Osteoblast (primary cell): ENCODE results near the gene SLC25A36. TPM values are rescaled to one million over a fixed set of nuclear protein-coding genes. Genes with fewer than 3 reads are reported as not detected.
A peak's percentile ranks its signal among the peaks of the same experiment; 100 is the strongest.

Experiments
- DNase-seq: peaks from one replicate; pipeline ENCODE4 v3.0.0; 2011; ENCODE audit warnings: low spot score, mixed read lengths; ENCODE audit not compliant: insufficient read length; ENCODE audit errors: missing footprints
- H2AFZ ChIP-seq: 2 replicates; pipeline ENCODE4 v1.6.0; 2011; ENCODE audit warnings: mild to moderate bottlenecking, low read length
- H3K27ac ChIP-seq: 2 replicates; pipeline ENCODE4 v1.5.1; 2011; ENCODE audit warnings: mild to moderate bottlenecking, low read depth, low read length, moderate library complexity
- H3K27me3 ChIP-seq: 2 replicates; pipeline ENCODE4 v1.6.0; 2012; ENCODE audit warnings: mild to moderate bottlenecking, control low read depth, inconsistent platforms, low read length, moderate library complexity; ENCODE audit not compliant: insufficient read depth
- H3K36me3 ChIP-seq: 2 replicates; pipeline ENCODE4 v1.5.1; 2011; ENCODE audit warnings: mild to moderate bottlenecking, low read length, control low read depth, moderate library complexity; ENCODE audit not compliant: insufficient read depth
- H3K4me1 ChIP-seq: 2 replicates; pipeline ENCODE4 v1.5.1; 2011; ENCODE audit warnings: mild to moderate bottlenecking, low read length, control low read depth, moderate library complexity; ENCODE audit not compliant: insufficient read depth
- H3K4me2 ChIP-seq: 2 replicates; pipeline ENCODE4 v1.6.0; 2011; ENCODE audit warnings: mild to moderate bottlenecking, low read length; ENCODE audit not compliant: insufficient read depth
- H3K4me3 ChIP-seq: fragments of 200-600 bp; sonication (generic); 3 replicates; pipeline ENCODE4 v1.5.1; 2012; ENCODE audit warnings: mild to moderate bottlenecking, low read length, inconsistent platforms; ENCODE audit not compliant: insufficient read depth
- H3K79me2 ChIP-seq: 2 replicates; pipeline ENCODE4 v1.6.0; 2012; ENCODE audit warnings: mild to moderate bottlenecking, low read length, control low read depth, inconsistent platforms; ENCODE audit not compliant: insufficient read depth
- H3K9me3 ChIP-seq: 2 replicates; pipeline ENCODE4 v1.5.1; 2011; ENCODE audit warnings: low read depth, low read length, control low read depth
- H4K20me1 ChIP-seq: 2 replicates; pipeline ENCODE4 v1.6.0; 2012; ENCODE audit warnings: mild to moderate bottlenecking, low read length, control low read depth; ENCODE audit not compliant: insufficient read depth
- total RNA-seq: library from RNA; depleted of rRNA; stranded (reverse); fragments of >200 nt; gene quantifications from 2 replicates; pipeline ENCODE4 v1.2.3, GENCODE V29; 2012
- TF ChIP-seq, protein P1 (sequence below): IDR thresholded peaks from 2 replicates; pipeline ENCODE4 v1.5.1; 2011; ENCODE audit warnings: mild to moderate bottlenecking, low read depth, low read length, moderate library complexity; ENCODE audit errors: extremely low read depth

Gene SLC25A36
- total RNA-seq, 1 donor, result 97.4 TPM

DNA sequence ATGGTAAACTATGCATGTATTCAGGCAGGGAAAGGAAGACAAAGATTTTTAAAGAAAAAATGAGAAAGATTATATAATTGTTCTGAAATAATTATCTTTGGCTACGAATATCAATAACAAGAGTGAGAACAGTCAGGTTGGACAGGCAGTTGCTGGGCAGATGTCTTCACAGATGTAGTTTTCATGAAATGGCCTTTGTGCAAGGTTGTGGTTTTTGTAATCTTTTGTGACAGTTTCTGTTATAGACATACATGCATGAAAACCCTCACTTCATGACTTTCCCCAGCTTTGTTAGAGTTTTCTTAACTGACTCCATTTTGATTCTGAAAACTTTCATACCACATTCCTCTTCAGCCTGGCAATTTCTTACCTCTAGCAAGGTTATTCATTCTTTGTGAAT lies 34.9 kb upstream of the SLC25A36 start:
- Histone ChIP-seq H3K4me1 (no peaks in the 10 kb centered on the region), H3K27me3 (no peaks in the 10 kb centered on the region), H3K9me3 (no peaks in the 10 kb centered on the region), H3K4me3 (no peak overlapping the region), H2AFZ (no peak overlapping the region), H3K27ac (no peak overlapping the region), H3K4me2 (no peak overlapping the region), H4K20me1 (no peaks in the 10 kb centered on the region), H3K79me2 (no peaks in the 10 kb centered on the region), H3K36me3 (no peaks in the 10 kb centered on the region)
- TF ChIP-seq, protein P1, sequence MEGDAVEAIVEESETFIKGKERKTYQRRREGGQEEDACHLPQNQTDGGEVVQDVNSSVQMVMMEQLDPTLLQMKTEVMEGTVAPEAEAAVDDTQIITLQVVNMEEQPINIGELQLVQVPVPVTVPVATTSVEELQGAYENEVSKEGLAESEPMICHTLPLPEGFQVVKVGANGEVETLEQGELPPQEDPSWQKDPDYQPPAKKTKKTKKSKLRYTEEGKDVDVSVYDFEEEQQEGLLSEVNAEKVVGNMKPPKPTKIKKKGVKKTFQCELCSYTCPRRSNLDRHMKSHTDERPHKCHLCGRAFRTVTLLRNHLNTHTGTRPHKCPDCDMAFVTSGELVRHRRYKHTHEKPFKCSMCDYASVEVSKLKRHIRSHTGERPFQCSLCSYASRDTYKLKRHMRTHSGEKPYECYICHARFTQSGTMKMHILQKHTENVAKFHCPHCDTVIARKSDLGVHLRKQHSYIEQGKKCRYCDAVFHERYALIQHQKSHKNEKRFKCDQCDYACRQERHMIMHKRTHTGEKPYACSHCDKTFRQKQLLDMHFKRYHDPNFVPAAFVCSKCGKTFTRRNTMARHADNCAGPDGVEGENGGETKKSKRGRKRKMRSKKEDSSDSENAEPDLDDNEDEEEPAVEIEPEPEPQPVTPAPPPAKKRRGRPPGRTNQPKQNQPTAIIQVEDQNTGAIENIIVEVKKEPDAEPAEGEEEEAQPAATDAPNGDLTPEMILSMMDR, result no peak
- DNase-seq, result no peak

DNA sequence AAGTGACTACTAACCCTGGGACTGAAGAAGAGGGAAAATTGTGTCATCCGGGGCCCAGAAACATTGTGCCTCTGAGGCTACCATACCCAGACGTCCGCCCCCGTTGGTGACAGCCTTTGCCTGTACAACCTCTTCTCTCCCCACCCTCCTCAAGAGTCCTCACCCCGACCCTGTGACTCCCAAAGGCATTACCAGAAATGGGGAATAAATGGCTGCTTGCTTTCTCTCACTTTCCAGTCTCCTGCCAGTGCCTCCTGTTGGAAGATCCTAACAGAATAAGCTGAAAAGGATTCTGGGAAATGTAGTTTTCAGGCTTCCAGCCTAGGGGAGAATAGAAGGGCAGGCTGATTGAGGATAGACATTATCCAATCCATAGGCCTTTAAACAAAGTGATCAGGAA lies 30.8 kb upstream of the SLC25A36 start:
- Histone ChIP-seq H4K20me1 (no peaks in the 10 kb centered on the region), H3K36me3 (no peaks in the 10 kb centered on the region), H3K9me3 (no peaks in the 10 kb centered on the region), H3K4me1 (no peaks in the 10 kb centered on the region), H3K4me3 (peak overlapping the region; percentile 35), H3K4me2 (peak overlapping the region; percentile 60), H2AFZ (peak overlapping the region; percentile 60), H3K27me3 (peaks cover 8% of the 10 kb centered on the region), H3K27ac (no peak overlapping the region), H3K79me2 (no peaks in the 10 kb centered on the region)
- TF ChIP-seq, protein P1, result no peak
- DNase-seq, result no peak

DNA sequence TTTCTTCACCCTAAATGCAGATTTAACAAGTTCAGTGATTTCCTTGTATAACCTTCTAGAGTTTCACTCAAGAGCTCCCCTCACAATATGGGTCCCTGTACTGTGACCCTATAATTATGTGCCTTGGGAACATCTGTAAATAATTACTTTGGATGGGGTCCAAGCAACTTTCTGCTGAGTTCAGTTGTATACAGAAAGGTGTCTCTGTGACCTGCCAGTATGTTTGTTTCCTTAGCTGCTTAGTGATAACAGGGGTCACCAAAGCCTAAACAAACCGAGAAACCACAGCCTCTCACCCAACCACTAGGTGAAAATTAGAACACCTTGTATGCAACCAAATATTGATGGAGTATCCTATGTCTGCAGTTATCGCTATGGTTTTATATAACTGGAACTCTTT lies 29.8 kb upstream of the SLC25A36 start:
- no peak overlapping the region for H3K27ac ChIP-seq
- no peak overlapping the region for H3K4me3 ChIP-seq
- TF ChIP-seq, protein P1, result no peak
- no peaks in the 10 kb centered on the region for H4K20me1 ChIP-seq
- H3K36me3 ChIP-seq, result no peaks in the 10 kb centered on the region
- H3K9me3 ChIP-seq, result no peaks in the 10 kb centered on the region
- H3K4me2 ChIP-seq, result no peak overlapping the region
- DNase-seq, result no peak
- no peak overlapping the region for H2AFZ ChIP-seq
- peaks cover 12% of the 10 kb centered on the region for H3K27me3 ChIP-seq
- no peaks in the 10 kb centered on the region for H3K79me2 ChIP-seq
- H3K4me1 ChIP-seq, result no peaks in the 10 kb centered on the region

DNA sequence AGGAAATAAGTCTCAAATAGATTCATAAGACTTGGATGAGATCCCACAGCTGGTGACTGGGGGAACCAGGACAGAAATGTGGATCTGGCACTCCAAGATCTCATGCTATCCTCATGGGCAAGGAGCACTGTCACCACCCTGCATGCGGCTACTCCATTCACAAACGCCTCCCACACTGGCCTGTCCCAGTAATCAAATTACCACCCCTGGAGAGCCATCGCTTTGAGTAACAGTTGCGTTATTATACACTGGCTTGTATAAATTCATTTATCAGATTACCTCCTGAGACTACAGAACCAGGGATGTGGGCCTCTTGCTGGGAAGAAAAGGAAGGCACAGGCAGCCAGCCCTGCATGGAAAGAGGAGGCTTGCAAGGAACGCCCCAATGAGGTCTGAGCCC lies 27.9 kb upstream of the SLC25A36 start:
- H3K27ac ChIP-seq, result no peak overlapping the region
- no peak overlapping the region for H3K4me3 ChIP-seq
- no peaks in the 10 kb centered on the region for H4K20me1 ChIP-seq
- no peaks in the 10 kb centered on the region for H3K79me2 ChIP-seq
- H2AFZ ChIP-seq, result no peak overlapping the region
- peaks cover 15% of the 10 kb centered on the region for H3K27me3 ChIP-seq
- no peak overlapping the region for H3K4me2 ChIP-seq
- DNase-seq, result no peak
- TF ChIP-seq, protein P1, result no peak
- H3K4me1 ChIP-seq, result no peaks in the 10 kb centered on the region
- H3K9me3 ChIP-seq, result no peaks in the 10 kb centered on the region
- no peaks in the 10 kb centered on the region for H3K36me3 ChIP-seq
